Omental fat pad (tissue), 4 donors: ENCODE results near the gene GTF2A1. TPM values are rescaled to one million over a fixed set of nuclear protein-coding genes. Genes with fewer than 3 reads are reported as not detected.
A peak's percentile ranks its signal among the peaks of the same experiment; 100 is the strongest.

Source experiments
- ATAC-seq: fragments of 150-250 bp; one replicate; pipeline ENCODE4 v1.9.1; 2016; ENCODE audit warnings: mild to moderate bottlenecking, moderate library complexity; ENCODE audit not compliant: low FRiP score
- DNase-seq: peaks from one replicate; pipeline ENCODE4 v3.0.0-alpha.2; 2019; ENCODE audit warnings: low spot score
- total RNA-seq, 4 donors: library from RNA; depleted of rRNA; stranded (reverse); fragments of >200 nt; gene quantifications; one replicate each; pipeline ENCODE4 v1.1.0, GENCODE V29; 2016
- TF ChIP-seq, protein P1 (sequence below), 3 donors: fragments of 450-650 bp; IDR thresholded peaks; one replicate each; pipeline ENCODE4 v1.5.1; 2016 to 2017; ENCODE audit warnings: antibody characterized with exemption in 3 of 3, mild to moderate bottlenecking in 3 of 3, moderate library complexity in 2 of 3

GTF2A1 gene
- total RNA-seq = 10 to 100 TPM; 17.4 to 32.0 (median 22.8) TPM

DNA sequence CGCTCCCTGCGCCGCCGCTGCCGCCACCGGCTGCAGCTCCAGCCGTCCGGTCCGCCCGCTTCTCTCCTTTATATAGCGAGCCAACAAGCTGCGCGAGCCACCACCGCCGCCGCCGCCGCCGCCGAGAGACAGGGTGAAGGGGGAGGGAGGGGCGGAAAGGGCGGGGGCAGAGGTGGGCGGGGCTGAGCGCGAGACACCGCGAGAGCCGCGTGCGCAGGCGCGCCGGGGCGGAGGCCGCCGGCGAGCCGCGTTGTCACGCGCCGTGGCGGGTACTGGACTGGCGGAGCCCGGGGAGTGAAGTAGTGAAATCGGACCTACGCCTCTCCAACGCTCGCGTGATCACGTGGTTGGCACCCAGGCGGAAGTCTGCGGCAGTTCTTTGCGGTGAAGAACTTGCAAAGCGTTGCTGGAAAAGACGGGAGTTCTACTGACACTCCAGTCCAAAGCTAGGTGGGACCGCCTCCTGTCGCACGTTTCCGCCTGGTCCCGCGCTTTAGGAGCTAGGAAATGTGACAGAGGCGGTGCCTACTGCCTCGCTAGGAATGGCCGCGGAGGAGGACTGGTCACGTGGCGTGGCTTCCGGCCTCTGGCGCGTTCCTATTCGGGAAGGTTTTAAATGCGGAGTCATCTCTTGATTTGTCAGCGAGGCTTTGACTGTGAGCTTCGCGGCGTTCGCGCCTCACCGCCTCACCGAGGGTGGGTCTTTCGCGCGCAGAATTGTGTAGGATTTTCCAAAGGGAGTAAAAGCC, at the start of gene GTF2A1:
Gene GTF2A1, minus strand, starts transcription at position 130 of the 749 bp plus-strand sequence. CDS start 441 bp downstream, outside the sequence.
- DNase-seq = peak; percentile 74
- TF ChIP-seq, protein P1, sequence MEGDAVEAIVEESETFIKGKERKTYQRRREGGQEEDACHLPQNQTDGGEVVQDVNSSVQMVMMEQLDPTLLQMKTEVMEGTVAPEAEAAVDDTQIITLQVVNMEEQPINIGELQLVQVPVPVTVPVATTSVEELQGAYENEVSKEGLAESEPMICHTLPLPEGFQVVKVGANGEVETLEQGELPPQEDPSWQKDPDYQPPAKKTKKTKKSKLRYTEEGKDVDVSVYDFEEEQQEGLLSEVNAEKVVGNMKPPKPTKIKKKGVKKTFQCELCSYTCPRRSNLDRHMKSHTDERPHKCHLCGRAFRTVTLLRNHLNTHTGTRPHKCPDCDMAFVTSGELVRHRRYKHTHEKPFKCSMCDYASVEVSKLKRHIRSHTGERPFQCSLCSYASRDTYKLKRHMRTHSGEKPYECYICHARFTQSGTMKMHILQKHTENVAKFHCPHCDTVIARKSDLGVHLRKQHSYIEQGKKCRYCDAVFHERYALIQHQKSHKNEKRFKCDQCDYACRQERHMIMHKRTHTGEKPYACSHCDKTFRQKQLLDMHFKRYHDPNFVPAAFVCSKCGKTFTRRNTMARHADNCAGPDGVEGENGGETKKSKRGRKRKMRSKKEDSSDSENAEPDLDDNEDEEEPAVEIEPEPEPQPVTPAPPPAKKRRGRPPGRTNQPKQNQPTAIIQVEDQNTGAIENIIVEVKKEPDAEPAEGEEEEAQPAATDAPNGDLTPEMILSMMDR (IDR thresholded peaks at IDR 0.05) = no peak
- peak; percentile 95 for ATAC-seq

DNA sequence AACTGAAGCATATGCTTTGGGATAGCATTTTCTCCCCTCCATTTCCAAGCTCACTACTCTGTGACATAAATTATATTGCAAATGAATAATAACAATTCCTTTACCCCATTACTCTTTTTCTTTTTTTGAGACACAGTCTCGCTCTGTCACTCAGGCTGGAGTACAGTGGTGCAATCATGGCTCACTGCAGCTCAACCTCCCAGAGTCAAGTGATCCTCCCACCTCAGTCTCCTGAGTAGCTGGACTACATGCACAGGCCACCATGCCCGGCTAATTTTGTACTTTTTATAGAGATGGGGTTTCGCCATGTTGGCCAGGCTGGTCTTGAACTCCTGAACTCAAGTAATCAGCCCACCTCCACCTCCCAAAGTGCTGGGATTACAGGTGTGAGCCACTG, 49.2 kb upstream of the GTF2A1 start:
- no peak for DNase-seq
- ATAC-seq = no peak

DNA sequence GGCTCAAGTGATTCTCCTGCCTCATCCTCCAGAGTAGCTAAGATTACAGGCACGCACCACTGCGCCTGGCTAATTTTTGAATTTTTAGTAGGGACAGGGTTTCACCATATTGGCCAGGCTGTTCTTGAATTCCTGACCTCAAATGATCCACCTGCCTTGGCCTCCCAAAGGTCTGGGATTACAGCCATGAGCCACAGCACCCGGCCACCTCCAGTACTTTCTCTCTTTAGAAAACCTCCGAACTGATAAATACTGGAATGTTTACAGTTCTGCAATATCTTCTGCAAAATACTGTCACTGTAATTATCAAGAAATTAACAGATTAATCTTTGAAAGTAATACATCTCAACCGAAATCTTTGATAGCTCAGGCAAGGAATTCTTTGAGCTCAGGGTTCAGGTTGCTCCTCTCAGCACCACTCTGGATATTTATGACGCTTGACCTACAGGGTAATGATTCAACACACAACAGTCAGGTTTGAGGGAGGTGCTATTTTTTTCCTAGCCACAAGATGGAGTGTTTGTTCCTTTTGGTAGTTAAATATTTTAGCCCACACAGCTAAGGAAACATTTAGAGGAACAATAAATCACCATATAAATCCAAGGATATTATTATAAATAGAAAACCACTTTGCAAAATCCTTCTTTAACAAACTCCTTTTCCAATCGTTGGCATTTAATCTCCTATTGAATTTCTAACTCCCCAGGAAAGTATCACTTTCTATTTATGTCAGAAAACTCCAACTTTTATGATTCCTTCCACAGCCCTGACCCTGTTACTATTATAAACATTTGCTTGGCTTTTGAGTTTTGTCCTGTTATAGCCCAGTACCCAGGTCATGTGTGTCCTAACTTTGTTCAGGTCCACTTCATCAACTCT, 48.6 kb upstream of the GTF2A1 start:
- TF ChIP-seq, protein P1 (IDR thresholded peaks at IDR 0.05) = peak in 1 of 3 donors; percentile 65
- peak; percentile 82 for ATAC-seq
- no peak for DNase-seq

More for the DNA sequence above, 49.2 kb upstream of the GTF2A1 start:
- TF ChIP-seq, protein P1 (IDR thresholded peaks at IDR 0.05) = no peak

DNA sequence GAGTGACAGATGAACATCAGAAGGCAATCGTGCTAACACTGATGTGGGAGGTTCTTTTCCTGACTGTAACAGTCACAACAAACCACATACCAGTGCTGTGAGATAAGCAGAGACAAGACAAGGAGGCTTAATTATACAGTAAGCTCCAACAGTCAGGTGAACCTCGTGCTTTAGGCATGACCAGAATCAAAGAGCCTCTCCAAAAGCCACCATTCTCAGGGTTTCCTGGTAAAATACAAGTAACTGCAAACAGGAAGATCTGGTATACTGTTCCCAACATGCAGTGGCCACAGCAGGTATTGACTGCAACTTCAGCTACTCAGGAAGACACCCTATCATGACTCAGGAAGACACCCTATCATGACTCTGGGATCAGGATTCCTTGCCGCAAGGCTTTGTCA, 47.3 kb upstream of the GTF2A1 start:
- ATAC-seq (no peak), DNase-seq (no peak)
- TF ChIP-seq, protein P1 (IDR thresholded peaks at IDR 0.05) = no peak

DNA sequence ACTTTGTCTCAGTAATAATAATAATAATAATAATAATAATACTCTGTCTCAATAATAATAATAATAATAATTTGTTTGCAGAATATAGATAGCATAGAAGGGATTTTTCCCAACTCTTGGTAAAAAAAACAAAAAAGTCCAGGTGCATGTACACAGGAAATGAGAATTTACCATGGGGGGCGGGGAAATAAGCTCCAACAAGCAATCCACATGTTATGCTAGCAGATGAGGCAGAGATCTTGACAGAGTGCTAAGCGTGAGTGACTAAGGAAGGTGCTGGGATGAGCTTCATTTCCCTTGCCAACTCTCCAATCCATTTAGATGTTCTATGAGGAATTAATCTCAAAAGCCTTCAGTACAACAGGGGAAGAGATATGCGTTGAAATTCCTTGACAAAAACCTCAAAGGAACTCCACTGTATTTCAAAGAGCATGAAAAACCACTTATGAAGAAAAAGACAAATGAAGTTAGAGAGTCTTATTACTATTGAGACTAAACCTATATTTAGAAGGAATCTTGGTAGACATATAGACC, 44.9 kb upstream of the GTF2A1 start:
- TF ChIP-seq, protein P1 (IDR thresholded peaks at IDR 0.05) = no peak
- ATAC-seq (no peak), DNase-seq (no peak)

DNA sequence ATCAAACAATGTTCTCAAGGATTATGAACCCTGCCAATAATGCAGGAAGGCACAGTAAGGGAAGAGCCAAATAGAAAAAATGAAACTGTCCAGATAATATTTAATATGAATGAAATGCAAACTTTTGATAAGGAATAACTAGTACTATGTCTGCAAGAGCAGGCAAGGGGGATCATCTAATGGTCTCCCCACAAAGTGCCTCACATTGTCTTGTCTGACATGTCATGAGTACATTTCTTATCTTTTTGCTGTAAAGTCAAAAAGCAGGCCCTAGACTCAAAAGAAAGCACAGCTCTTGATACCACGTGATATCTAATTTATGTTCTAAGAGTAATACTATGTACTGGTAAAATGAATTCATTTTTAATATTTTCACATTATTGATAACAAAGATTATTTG, 43.9 kb upstream of the GTF2A1 start:
- ATAC-seq = no peak
- DNase-seq = no peak
- TF ChIP-seq, protein P1 (IDR thresholded peaks at IDR 0.05) = no peak
